Ishikawa (cell line): ENCODE results near the gene STRN3.
A peak's percentile ranks its signal among the peaks of the same experiment; 100 is the strongest.

ENCODE experiments used
- CEBPB ChIP-seq: IDR thresholded peaks from 2 replicates; pipeline ENCODE4 v1.6.1; 2012
- CREB1 ChIP-seq: IDR thresholded peaks from 2 replicates; pipeline ENCODE4 v1.6.1; 2012; ENCODE audit warnings: low read depth
- EGR1 ChIP-seq: IDR thresholded peaks from 2 replicates; pipeline ENCODE4 v1.6.1; 2012
- EP300 ChIP-seq: IDR thresholded peaks from 2 replicates; pipeline ENCODE4 v1.6.1; 2012; ENCODE audit warnings: borderline replicate concordance
- FOXM1 ChIP-seq: IDR thresholded peaks from 2 replicates; pipeline ENCODE4 v1.6.1; 2012; ENCODE audit warnings: low read depth, borderline replicate concordance
- MAX ChIP-seq: IDR thresholded peaks from 2 replicates; pipeline ENCODE4 v1.6.1; 2012
- NFIC ChIP-seq: IDR thresholded peaks from 2 replicates; pipeline ENCODE4 v1.6.1; 2012
- RAD21 ChIP-seq: IDR thresholded peaks from 2 replicates; pipeline ENCODE4 v1.6.1; 2012; ENCODE audit warnings: low read depth
- REST ChIP-seq: IDR thresholded peaks from 2 replicates; pipeline ENCODE4 v1.6.1; 2012; ENCODE audit warnings: low read depth, mild to moderate bottlenecking
- TAF1 ChIP-seq: IDR thresholded peaks from 2 replicates; pipeline ENCODE4 v1.6.1; 2012; ENCODE audit warnings: low read depth, mild to moderate bottlenecking
- TCF12 ChIP-seq: IDR thresholded peaks from 2 replicates; pipeline ENCODE4 v1.6.1; 2012; ENCODE audit warnings: low read depth
- TEAD4 ChIP-seq: IDR thresholded peaks from 2 replicates; pipeline ENCODE4 v1.6.1; 2012
- USF1 ChIP-seq: IDR thresholded peaks from 2 replicates; pipeline ENCODE4 v1.6.1; 2012
- YY1 ChIP-seq: IDR thresholded peaks from 2 replicates; pipeline ENCODE4 v1.6.1; 2012; ENCODE audit warnings: low read depth
- ZBTB7A ChIP-seq: IDR thresholded peaks from 2 replicates; pipeline ENCODE4 v1.6.1; 2012; ENCODE audit warnings: low read depth

Gene STRN3

GRCh38 chr14:31026450-31027235 is 464 bp upstream of the STRN3 start:
- TF ChIP-seq NFIC (peak; percentile 94), TCF12 (peak; percentile 36; the same call in 1 of the 2 replicates), RAD21 (no peak), CREB1 (no peak), USF1 (0 out of 2 replicates have a peak, but pooled peaks have one; percentile 4), YY1 (no peak), MAX (peak; percentile 22; the same call in 1 of the 2 replicates)

GRCh38 chr14:31025367-31026076 is 657 bp downstream of the STRN3 start, which contains the start of gene AP4S1:
Gene AP4S1 (plus strand): TSS chr14:31025649. CDS start chr14:31066197, 40,548 bp downstream.
- TF ChIP-seq USF1: no peak
- peak; percentile 30; the same call in 1 of the 2 replicates for TF ChIP-seq EGR1
- peak; percentile 93 for TF ChIP-seq YY1
- TF ChIP-seq NFIC: no peak
- TF ChIP-seq TCF12: 0 out of 2 replicates have a peak, but pooled peaks have one; percentile 12
- TF ChIP-seq TAF1: peak; percentile 61
- no peak for TF ChIP-seq REST
- 0 out of 2 replicates have a peak, but pooled peaks have one; percentile 28 for TF ChIP-seq ZBTB7A

GRCh38 chr14:31024577-31025366 is 1.4 kb downstream of the STRN3 start:
- no peak for TF ChIP-seq TCF12
- no peak; the same call in 1 of the 2 replicates for TF ChIP-seq TAF1
- TF ChIP-seq ZBTB7A: no peak
- TF ChIP-seq REST: no peak
- TF ChIP-seq RAD21: no peak
- no peak for TF ChIP-seq EGR1
- TF ChIP-seq TEAD4: no peak
- TF ChIP-seq FOXM1: no peak
- TF ChIP-seq CEBPB: no peak
- TF ChIP-seq USF1: no peak
- TF ChIP-seq YY1: no peak
- TF ChIP-seq MAX: no peak; the same call in 1 of the 2 replicates
- no peak for TF ChIP-seq EP300
- TF ChIP-seq NFIC: no peak
- TF ChIP-seq CREB1: no peak

- no peak for TF ChIP-seq TCF12
- no peak for TF ChIP-seq REST
- no peak for TF ChIP-seq NFIC
- no peak for TF ChIP-seq EGR1
- TF ChIP-seq FOXM1: no peak
- TF ChIP-seq CEBPB: no peak
- TF ChIP-seq USF1: no peak
- TF ChIP-seq RAD21: no peak
- TF ChIP-seq CREB1: no peak
Observed at GRCh38 chr14:31024010-31024480, 2.1 kb downstream of the STRN3 start.
